H1 (cell line): ENCODE results near the gene RPL41. TPM values are rescaled to one million over a fixed set of nuclear protein-coding genes. Genes with fewer than 3 reads are reported as not detected.

Experiments used
- CREB1 ChIP-seq: IDR thresholded peaks from 2 replicates; pipeline ENCODE4 v1.6.1; 2012; ENCODE audit warnings: inconsistent platforms
- CTCF ChIP-seq, 3 experiments: IDR thresholded peaks; 1 replicate in 2 of 3; 2 replicates in 1 of 3; pipeline versions ENCODE4 v1.5.1 to v1.6.1; 2011; ENCODE audit warnings: low read length in 3 of 3, mild to moderate bottlenecking in 3 of 3, inconsistent platforms in 2 of 3, low read depth in 1 of 3, moderate library complexity in 1 of 3; ENCODE audit not compliant: insufficient read depth in 1 of 3; ENCODE audit errors: control extremely low read depth in 1 of 3
- HDAC6 ChIP-seq: IDR thresholded peaks from one replicate; pipeline ENCODE4 v1.7.1; 2012; ENCODE audit warnings: low read depth, mild to moderate bottlenecking, inconsistent platforms, low read length, moderate library complexity
- polyA plus RNA-seq, 7 experiments: library from polyadenylated mRNA; depleted of rRNA in 3 of 7; stranded (reverse) in 5 of 7; unstranded in 2 of 7; fragments of >200 nt in 5 of 7; fragments of 200-250 nt in 2 of 7; gene quantifications; 1 replicate in 5 of 7; 2 replicates in 1 of 7; 4 replicates in 1 of 7; pipeline versions ENCODE4 v1.2.1 to v1.2.3, GENCODE V29; 2011 to 2013; ENCODE audit warnings: missing spikeins in 2 of 7, mixed read lengths in 2 of 7
- total RNA-seq: library from RNA; stranded (reverse); fragmentation: NEBNext Ultra II Directional; extraction: Animal tissue kit (Norgen Biotek cat#: 25700); gene quantifications from 2 replicates; pipeline ENCODE4 v1.2.1, GENCODE V29; 2021

The RPL41 gene
- total and polyA plus RNA-seq, 2 of the 8 experiments (the other 6 are each of a cell fraction or from before 2014, with no cell fraction given): 4,440 to 16,488 TPM

- TF ChIP-seq CTCF (IDR thresholded peaks at IDR 0.05; ENCODE audit: control extremely low read depth in 1 of 3, insufficient read depth in 1 of 3, low read depth in 1 of 3, low read length in 3 of 3) (peak; percentile 56 to 80 (median 79)), HDAC6 (no peak), CREB1 (no peak)
- TF ChIP-seq, all 59 proteins: peak for 7
Observed at GRCh38 chr12:56119361-56119796, 2.9 kb downstream of the RPL41 start (continued).
